Esophagus muscularis mucosa (tissue), 4 donors: ENCODE results near the gene RNF183. TPM values are rescaled to one million over a fixed set of nuclear protein-coding genes. Genes with fewer than 3 reads are reported as not detected.
"Not testable (repeated sequence)": the region's sequence is repeated elsewhere in the genome, so short reads cannot be mapped to it uniquely, and the experiment has no call there.

Experiments used
- DNase-seq: peaks from one replicate; pipeline ENCODE4 v3.0.0-alpha.2; 2017; ENCODE audit errors: extremely low spot score
- H3K27ac ChIP-seq, 4 donors: fragments of 200-600 bp; sonication (generic); replicated peaks in 1 of 4; 1 replicate in 3 of 4; 2 replicates in 1 of 4; pipeline ENCODE4 v1.5.1; 2016 to 2019; ENCODE audit warnings: mild to moderate bottlenecking in 1 of 4
- H3K27me3 ChIP-seq, 4 donors: fragments of 200-600 bp; sonication (generic); one replicate each; pipeline versions ENCODE4 v1.5.1 to v1.6.0; 2016 to 2019
- H3K36me3 ChIP-seq, 4 donors: fragments of 200-600 bp; sonication (generic); one replicate each; pipeline ENCODE4 v1.5.1; 2016 to 2019
- H3K4me1 ChIP-seq, 4 donors: fragments of 200-600 bp; sonication (generic); one replicate each; pipeline ENCODE4 v1.5.1; 2016 to 2019
- H3K4me3 ChIP-seq, 4 donors: fragments of 200-600 bp; sonication (generic); 1 replicate in 2 of 4; 2 replicates in 2 of 4; pipeline ENCODE4 v1.5.1; 2016 to 2019; ENCODE audit warnings: mild to moderate bottlenecking in 4 of 4, moderate library complexity in 1 of 4
- H3K9me3 ChIP-seq, 4 donors: fragments of 200-600 bp; sonication (generic); 1 replicate in 3 of 4; 2 replicates in 1 of 4; pipeline ENCODE4 v1.5.1; 2016 to 2019
- EP300 ChIP-seq: sonication (generic); formaldehyde crosslinking; IDR thresholded peaks from one replicate; pipeline ENCODE4 v1.6.1; 2017; ENCODE audit warnings: antibody characterized with exemption
- POLR2A ChIP-seq: fragments of 450-650 bp; IDR thresholded peaks from one replicate; pipeline ENCODE4 v1.6.1; 2017; ENCODE audit warnings: antibody characterized with exemption, moderate library complexity, mild to moderate bottlenecking, low read depth
- POLR2AphosphoS5 ChIP-seq, 2 donors: sonication (generic); formaldehyde crosslinking; IDR thresholded peaks; one replicate each; pipeline ENCODE4 v1.6.1; 2017; ENCODE audit warnings: antibody characterized with exemption in 2 of 2
- WGBS: methylation state at CpG from one replicate; pipeline ENCODE4 v1.1.5; 2018; 5-methylcytosine and 5-hydroxymethylcytosine counted together
- intact Hi-C: fragments of 100-400 bp; cut with DNase I; formaldehyde crosslinking; loops from one replicate; pipeline ENCODE4 v1.15.1; 2023
- total RNA-seq, 4 donors: library from RNA; depleted of rRNA; stranded (reverse); fragments of >200 nt; gene quantifications; one replicate each; pipeline versions ENCODE4 v1.1.0 to v1.2.1, GENCODE V29; 2016
- TF ChIP-seq, protein P1 (sequence below), 3 experiments: fragments of 200-600 bp in 2 of 3; fragments of 450-650 bp in 1 of 3; sonication (generic) in 2 of 3; IDR thresholded peaks; one replicate each; pipeline ENCODE4 v1.5.1; 2017 to 2019; ENCODE audit warnings: antibody characterized with exemption in 3 of 3, mild to moderate bottlenecking in 2 of 3, moderate library complexity in 1 of 3

Gene RNF183
- total RNA-seq, 4 donors from 2014 or later: not detected

DNA sequence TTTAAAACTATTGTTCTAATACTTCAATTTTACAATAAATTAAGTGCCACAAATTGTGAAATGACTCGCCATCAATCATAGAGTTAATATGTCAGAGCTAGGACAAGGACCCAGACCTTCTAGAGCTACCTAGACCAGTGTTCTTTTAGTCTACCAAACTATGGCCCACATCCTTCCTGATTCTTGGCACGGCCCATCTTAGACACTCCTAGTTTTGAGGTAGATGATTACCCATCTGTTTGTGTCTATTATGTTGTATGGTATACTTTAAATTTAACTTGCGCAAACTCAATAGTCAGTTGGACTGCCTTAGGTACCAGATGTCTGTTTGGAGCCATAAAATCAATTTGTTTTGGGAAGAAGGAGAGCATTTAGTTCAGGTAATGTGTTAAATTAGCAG is 45.3 kb downstream of the RNF183 start:
- Histone ChIP-seq H3K9me3 (no peaks in the 10 kb centered on the region), H3K4me1 (no peaks in the 10 kb centered on the region), H3K27me3 (no peaks in the 10 kb centered on the region), H3K4me3 (no peak overlapping the region), H3K27ac (no peak overlapping the region), H3K36me3 (peaks cover 11 to 74% (median 56%) of the 10 kb centered on the region in 4 donors)
- TF ChIP-seq EP300 (no peak), POLR2AphosphoS5 (IDR thresholded peaks at IDR 0.05) (no peak), POLR2A (no peak)
- TF ChIP-seq, protein P1, sequence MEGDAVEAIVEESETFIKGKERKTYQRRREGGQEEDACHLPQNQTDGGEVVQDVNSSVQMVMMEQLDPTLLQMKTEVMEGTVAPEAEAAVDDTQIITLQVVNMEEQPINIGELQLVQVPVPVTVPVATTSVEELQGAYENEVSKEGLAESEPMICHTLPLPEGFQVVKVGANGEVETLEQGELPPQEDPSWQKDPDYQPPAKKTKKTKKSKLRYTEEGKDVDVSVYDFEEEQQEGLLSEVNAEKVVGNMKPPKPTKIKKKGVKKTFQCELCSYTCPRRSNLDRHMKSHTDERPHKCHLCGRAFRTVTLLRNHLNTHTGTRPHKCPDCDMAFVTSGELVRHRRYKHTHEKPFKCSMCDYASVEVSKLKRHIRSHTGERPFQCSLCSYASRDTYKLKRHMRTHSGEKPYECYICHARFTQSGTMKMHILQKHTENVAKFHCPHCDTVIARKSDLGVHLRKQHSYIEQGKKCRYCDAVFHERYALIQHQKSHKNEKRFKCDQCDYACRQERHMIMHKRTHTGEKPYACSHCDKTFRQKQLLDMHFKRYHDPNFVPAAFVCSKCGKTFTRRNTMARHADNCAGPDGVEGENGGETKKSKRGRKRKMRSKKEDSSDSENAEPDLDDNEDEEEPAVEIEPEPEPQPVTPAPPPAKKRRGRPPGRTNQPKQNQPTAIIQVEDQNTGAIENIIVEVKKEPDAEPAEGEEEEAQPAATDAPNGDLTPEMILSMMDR (IDR thresholded peaks at IDR 0.05): no peak
- intact Hi-C loops: no loop called here
- WGBS: 98% methylated on average over 3 of the region's 3 CpGs
- DNase-seq: no peak

DNA sequence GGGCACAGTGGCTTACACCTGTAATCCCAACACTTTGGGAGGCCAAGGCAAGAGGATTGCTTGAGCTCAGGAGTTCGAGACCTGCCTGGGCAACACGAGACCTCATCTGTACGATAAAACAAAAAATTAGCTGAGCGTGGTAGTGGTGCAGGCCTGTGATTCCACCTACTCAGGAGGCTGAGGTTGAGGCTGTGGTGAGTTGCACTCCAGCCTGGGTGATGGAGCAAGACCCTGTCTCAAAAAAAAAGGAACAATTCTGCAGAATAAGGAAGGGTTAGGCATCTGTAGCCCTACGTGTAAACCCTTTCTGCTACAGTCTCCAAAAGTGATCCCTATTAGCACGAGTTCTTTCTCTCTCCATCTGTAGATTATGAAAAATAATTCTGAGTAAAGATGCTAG is 47.7 kb downstream of the RNF183 start:
- TF ChIP-seq, protein P1 (IDR thresholded peaks at IDR 0.05): no peak
- TF ChIP-seq POLR2A (no peak), POLR2AphosphoS5 (IDR thresholded peaks at IDR 0.05) (no peak), EP300 (no peak)
- no peaks in the 10 kb centered on the region for H3K9me3 ChIP-seq
- H3K4me1 ChIP-seq: no peaks in the 10 kb centered on the region
- no peak overlapping the region for H3K4me3 ChIP-seq
- DNase-seq: no peak
- H3K27ac ChIP-seq: no peak overlapping the region
- peaks cover 5 to 51% (median 36%) of the 10 kb centered on the region in 4 donors for H3K36me3 ChIP-seq
- H3K27me3 ChIP-seq: no peaks in the 10 kb centered on the region
- WGBS: 77% methylated on average over 6 of the region's 6 CpGs
- intact Hi-C loops: no loop called here

DNA sequence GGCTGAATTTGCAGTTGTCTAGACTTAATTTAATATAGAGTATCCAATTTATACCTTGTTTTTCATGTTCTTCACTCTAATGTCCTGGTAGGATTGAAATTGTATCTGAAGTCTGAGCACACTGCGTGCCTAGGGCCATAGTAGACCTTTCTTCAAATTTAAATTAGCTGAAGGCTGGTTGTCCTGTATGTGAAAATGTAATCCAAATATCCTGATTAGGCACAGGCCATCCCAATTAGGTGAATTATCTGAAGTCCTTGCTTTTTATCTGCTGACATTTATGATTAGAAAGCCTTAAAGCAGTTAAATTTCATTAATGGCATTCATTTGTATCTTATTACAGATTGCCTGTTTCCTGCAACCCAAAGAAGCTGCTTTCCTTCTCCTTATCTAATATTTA is 48.2 kb downstream of the RNF183 start:
- no peaks in the 10 kb centered on the region for H3K4me1 ChIP-seq
- H3K9me3 ChIP-seq: no peaks in the 10 kb centered on the region
- 91% methylated on average over 1 of the region's 1 CpG for WGBS
- H3K4me3 ChIP-seq: no peak overlapping the region
- H3K36me3 ChIP-seq: peaks cover 3 to 46% (median 32%) of the 10 kb centered on the region in 4 donors
- H3K27ac ChIP-seq: no peak overlapping the region
- TF ChIP-seq, protein P1 (IDR thresholded peaks at IDR 0.05): no peak
- TF ChIP-seq POLR2A (no peak), POLR2AphosphoS5 (IDR thresholded peaks at IDR 0.05) (no peak), EP300 (no peak)
- DNase-seq: no peak
- H3K27me3 ChIP-seq: no peaks in the 10 kb centered on the region
- intact Hi-C loops: no loop called here

DNA sequence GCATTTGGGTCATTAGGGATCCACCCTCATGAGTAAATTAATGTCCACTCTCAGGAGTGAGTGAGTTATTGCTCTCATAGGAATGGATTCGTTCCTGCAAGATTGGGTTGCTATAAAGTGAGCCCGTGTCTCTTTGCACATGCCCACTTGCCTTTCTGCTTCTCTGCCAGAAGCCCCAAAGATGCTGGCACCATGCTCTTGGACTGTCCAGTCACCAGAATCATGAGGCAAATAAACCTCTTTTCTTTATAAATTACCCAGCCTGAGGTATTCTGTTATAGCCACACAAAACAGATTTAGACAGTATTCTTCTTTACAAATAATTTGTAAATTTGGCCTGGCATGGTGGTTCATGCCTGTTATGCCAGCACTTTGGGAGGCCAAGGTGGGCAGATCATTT is 52.4 kb downstream of the RNF183 start:
- Histone ChIP-seq H3K9me3 (no peaks in the 10 kb centered on the region), H3K4me3 (no peak overlapping the region), H3K27ac (no peak overlapping the region), H3K4me1 (no peaks in the 10 kb centered on the region), H3K36me3 (peaks cover 0 to 9% (median 3%) of the 10 kb centered on the region in 4 donors), H3K27me3 (no peaks in the 10 kb centered on the region)
- no peak for DNase-seq
- no peak for TF ChIP-seq POLR2A
- no peak for TF ChIP-seq POLR2AphosphoS5 (IDR thresholded peaks at IDR 0.05)
- TF ChIP-seq EP300: no peak
- TF ChIP-seq, protein P1 (IDR thresholded peaks at IDR 0.05): no peak
- 93% methylated on average over 2 of the region's 2 CpGs for WGBS
- intact Hi-C loops: no loop called here

DNA sequence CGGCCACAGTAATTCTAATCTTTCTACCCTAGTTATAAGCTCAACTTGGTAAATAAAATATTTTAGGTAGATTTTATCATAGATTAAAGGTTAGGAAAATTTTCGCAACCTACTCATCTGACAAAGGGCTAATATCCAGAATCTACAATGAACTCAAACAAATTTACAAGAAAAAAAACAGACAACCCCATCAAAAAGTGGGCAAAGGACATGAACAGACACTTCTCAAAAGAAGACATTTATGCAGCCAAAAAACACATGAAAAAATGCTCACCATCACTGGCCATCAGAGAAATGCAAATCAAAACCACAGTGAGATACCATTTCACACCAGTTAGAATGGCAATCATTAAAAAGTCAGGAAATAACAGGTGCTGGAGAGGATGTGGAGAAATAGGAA is 53.5 kb downstream of the RNF183 start:
- intact Hi-C loops: not testable (repeated sequence)

More for the DNA sequence above, 53.5 kb downstream of the RNF183 start:
- not testable (repeated sequence) for H3K9me3 ChIP-seq, H3K27ac ChIP-seq, H3K4me1 ChIP-seq, H3K36me3 ChIP-seq, DNase-seq, H3K27me3 ChIP-seq, H3K4me3 ChIP-seq
- 97% methylated on average over 2 of the region's 2 CpGs for whole genome bisulfite sequencing
